Esophagus muscularis mucosa (tissue), 4 donors: ENCODE results near the gene KRT38. TPM values are rescaled to one million over a fixed set of nuclear protein-coding genes. Genes with fewer than 3 reads are reported as not detected.
"Not testable (repeated sequence)": the region's sequence is repeated elsewhere in the genome, so short reads cannot be mapped to it uniquely, and the experiment has no call there.

ENCODE experiments used
- DNase-seq: peaks from one replicate; pipeline ENCODE4 v3.0.0-alpha.2; 2017; ENCODE audit errors: extremely low spot score
- H3K27ac ChIP-seq, 4 donors: fragments of 200-600 bp; sonication (generic); replicated peaks in 1 of 4; 1 replicate in 3 of 4; 2 replicates in 1 of 4; pipeline ENCODE4 v1.5.1; 2016 to 2019; ENCODE audit warnings: mild to moderate bottlenecking in 1 of 4
- H3K27me3 ChIP-seq, 4 donors: fragments of 200-600 bp; sonication (generic); one replicate each; pipeline versions ENCODE4 v1.5.1 to v1.6.0; 2016 to 2019
- H3K36me3 ChIP-seq, 4 donors: fragments of 200-600 bp; sonication (generic); one replicate each; pipeline ENCODE4 v1.5.1; 2016 to 2019
- H3K4me1 ChIP-seq, 4 donors: fragments of 200-600 bp; sonication (generic); one replicate each; pipeline ENCODE4 v1.5.1; 2016 to 2019
- H3K4me3 ChIP-seq, 4 donors: fragments of 200-600 bp; sonication (generic); 1 replicate in 2 of 4; 2 replicates in 2 of 4; pipeline ENCODE4 v1.5.1; 2016 to 2019; ENCODE audit warnings: mild to moderate bottlenecking in 4 of 4, moderate library complexity in 1 of 4
- H3K9me3 ChIP-seq, 4 donors: fragments of 200-600 bp; sonication (generic); 1 replicate in 3 of 4; 2 replicates in 1 of 4; pipeline ENCODE4 v1.5.1; 2016 to 2019
- EP300 ChIP-seq: sonication (generic); formaldehyde crosslinking; IDR thresholded peaks from one replicate; pipeline ENCODE4 v1.6.1; 2017; ENCODE audit warnings: antibody characterized with exemption
- POLR2A ChIP-seq: fragments of 450-650 bp; IDR thresholded peaks from one replicate; pipeline ENCODE4 v1.6.1; 2017; ENCODE audit warnings: antibody characterized with exemption, moderate library complexity, mild to moderate bottlenecking, low read depth
- POLR2AphosphoS5 ChIP-seq, 2 donors: sonication (generic); formaldehyde crosslinking; IDR thresholded peaks; one replicate each; pipeline ENCODE4 v1.6.1; 2017; ENCODE audit warnings: antibody characterized with exemption in 2 of 2
- WGBS: methylation state at CpG from one replicate; pipeline ENCODE4 v1.1.5; 2018; 5-methylcytosine and 5-hydroxymethylcytosine counted together
- intact Hi-C: fragments of 100-400 bp; cut with DNase I; formaldehyde crosslinking; loops from one replicate; pipeline ENCODE4 v1.15.1; 2023
- total RNA-seq, 4 donors: library from RNA; depleted of rRNA; stranded (reverse); fragments of >200 nt; gene quantifications; one replicate each; pipeline versions ENCODE4 v1.1.0 to v1.2.1, GENCODE V29; 2016
- TF ChIP-seq, protein P1 (sequence below), 3 experiments: fragments of 200-600 bp in 2 of 3; fragments of 450-650 bp in 1 of 3; sonication (generic) in 2 of 3; IDR thresholded peaks; one replicate each; pipeline ENCODE4 v1.5.1; 2017 to 2019; ENCODE audit warnings: antibody characterized with exemption in 3 of 3, mild to moderate bottlenecking in 2 of 3, moderate library complexity in 1 of 3

KRT38 gene
- total RNA-seq, 4 donors from 2014 or later = not detected

DNA sequence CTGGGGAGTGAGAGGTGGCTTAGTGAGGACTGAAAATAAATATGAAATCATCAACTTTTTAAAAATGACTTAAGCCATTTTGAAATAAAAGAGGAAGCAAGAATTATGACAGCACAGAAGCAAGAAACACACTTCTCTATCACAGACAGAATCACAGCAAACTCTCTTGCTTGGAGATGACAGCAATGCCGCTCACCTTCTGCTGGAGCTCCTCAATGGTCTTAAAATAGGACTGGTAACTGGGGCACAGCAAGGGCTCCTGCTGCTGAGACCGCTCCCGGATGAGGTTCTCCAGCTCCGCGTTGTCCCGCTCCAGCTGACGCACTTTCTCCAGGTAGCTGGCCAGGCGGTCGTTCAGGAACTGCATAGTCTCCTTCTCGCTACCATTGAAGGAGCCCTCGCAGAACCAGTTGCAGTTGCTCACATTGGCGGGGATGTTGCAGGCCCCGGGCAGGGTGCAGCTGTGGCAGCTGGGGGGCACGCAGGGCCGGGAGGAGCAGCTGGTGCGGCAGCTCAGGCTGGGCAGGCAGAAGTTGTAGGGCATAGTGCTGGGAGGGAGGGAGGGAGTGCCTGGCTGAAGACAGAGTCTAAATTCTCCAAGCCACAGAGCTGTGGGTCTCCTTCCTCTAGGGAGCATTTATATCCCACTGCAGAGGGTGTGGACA lies 43.7 kb downstream of the KRT38 start, which contains the start of gene KRT31:
KRT31 (minus strand) TSS at position 613 of the 665 bp plus-strand sequence; CDS start at position 544, 69 bp downstream.
- WGBS = 90% methylated on average over 1 of the region's 16 CpGs
- Histone ChIP-seq H3K36me3 (no peaks in the 10 kb centered on the region), H3K27me3 (no peaks in the 10 kb centered on the region), H3K27ac (no peak within 1 kb of the TSS), H3K9me3 (no peaks in the 10 kb centered on the region), H3K4me1 (peaks cover 0 to 8% (median 6%) of the 10 kb centered on the region in 4 donors), H3K4me3 (no peak within 1 kb of the TSS)
- no peak for DNase-seq
- intact Hi-C loops = no loop called here
- TF ChIP-seq, protein P1, sequence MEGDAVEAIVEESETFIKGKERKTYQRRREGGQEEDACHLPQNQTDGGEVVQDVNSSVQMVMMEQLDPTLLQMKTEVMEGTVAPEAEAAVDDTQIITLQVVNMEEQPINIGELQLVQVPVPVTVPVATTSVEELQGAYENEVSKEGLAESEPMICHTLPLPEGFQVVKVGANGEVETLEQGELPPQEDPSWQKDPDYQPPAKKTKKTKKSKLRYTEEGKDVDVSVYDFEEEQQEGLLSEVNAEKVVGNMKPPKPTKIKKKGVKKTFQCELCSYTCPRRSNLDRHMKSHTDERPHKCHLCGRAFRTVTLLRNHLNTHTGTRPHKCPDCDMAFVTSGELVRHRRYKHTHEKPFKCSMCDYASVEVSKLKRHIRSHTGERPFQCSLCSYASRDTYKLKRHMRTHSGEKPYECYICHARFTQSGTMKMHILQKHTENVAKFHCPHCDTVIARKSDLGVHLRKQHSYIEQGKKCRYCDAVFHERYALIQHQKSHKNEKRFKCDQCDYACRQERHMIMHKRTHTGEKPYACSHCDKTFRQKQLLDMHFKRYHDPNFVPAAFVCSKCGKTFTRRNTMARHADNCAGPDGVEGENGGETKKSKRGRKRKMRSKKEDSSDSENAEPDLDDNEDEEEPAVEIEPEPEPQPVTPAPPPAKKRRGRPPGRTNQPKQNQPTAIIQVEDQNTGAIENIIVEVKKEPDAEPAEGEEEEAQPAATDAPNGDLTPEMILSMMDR (IDR thresholded peaks at IDR 0.05) = no peak
- TF ChIP-seq POLR2AphosphoS5 (IDR thresholded peaks at IDR 0.05) = no peak
- TF ChIP-seq EP300 = no peak
- TF ChIP-seq POLR2A = no peak

DNA sequence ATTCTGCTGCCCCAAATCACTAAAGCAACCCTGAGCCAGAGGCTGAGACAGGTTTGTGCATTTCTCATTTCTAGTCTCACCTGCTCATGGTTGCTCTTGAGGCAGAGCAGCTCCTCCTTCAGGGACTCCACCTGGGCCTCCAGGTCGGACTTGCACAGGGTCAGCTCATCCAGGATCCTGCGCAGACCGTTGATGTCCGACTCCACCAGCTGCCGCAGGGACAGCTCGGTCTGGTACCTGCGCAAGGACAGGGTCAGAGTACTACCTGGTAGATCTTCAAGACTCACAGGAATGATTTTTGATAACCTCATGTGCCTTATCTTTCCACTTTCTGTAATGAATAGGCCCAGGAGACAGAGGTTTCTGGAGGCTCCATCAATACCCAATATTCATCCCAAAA lies 44.4 kb downstream of the KRT38 start:
- WGBS = 93% methylated on average over 3 of the region's 7 CpGs
- H3K36me3 ChIP-seq = no peaks in the 10 kb centered on the region
- intact Hi-C loops = no loop called here
- H3K4me3 ChIP-seq = no peak overlapping the region
- H3K27ac ChIP-seq = no peak overlapping the region
- peaks cover 0 to under 1% (median 0%) of the 10 kb centered on the region in 4 donors for H3K4me1 ChIP-seq
- TF ChIP-seq POLR2AphosphoS5 (IDR thresholded peaks at IDR 0.05) (no peak), EP300 (no peak), POLR2A (no peak)
- TF ChIP-seq, protein P1 (IDR thresholded peaks at IDR 0.05) = no peak
- no peaks in the 10 kb centered on the region for H3K9me3 ChIP-seq
- H3K27me3 ChIP-seq = no peaks in the 10 kb centered on the region
- no peak for DNase-seq

DNA sequence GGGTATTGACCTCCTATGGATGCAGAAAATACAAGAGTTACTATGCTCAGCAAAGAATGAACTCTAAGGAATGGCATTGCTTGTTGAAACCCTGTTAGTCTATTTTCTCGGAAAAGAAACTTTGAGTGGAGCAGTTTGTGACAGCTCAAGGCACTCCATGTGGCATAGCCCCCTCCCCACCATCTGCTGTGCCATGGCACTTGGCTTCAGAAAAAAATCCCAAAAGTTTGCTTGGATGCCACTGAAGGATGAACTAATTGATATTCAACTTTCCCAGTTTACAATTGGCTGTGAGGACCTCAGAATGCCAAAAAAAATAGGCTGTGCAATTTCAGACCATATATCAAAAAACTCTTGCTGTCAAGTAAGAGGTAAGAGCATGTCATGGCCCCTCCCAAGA lies 45.2 kb downstream of the KRT38 start:
- no peaks in the 10 kb centered on the region for H3K27me3 ChIP-seq
- no peak overlapping the region for H3K4me3 ChIP-seq
- no peaks in the 10 kb centered on the region for H3K9me3 ChIP-seq
- H3K36me3 ChIP-seq = no peaks in the 10 kb centered on the region
- intact Hi-C loops = no loop called here
- WGBS = 100% methylated on average over 1 of the region's 1 CpG
- DNase-seq = no peak
- H3K4me1 ChIP-seq = no peaks in the 10 kb centered on the region
- no peak overlapping the region for H3K27ac ChIP-seq
- TF ChIP-seq EP300 (no peak), POLR2A (no peak), POLR2AphosphoS5 (IDR thresholded peaks at IDR 0.05) (no peak)
- TF ChIP-seq, protein P1 (IDR thresholded peaks at IDR 0.05) = no peak

DNA sequence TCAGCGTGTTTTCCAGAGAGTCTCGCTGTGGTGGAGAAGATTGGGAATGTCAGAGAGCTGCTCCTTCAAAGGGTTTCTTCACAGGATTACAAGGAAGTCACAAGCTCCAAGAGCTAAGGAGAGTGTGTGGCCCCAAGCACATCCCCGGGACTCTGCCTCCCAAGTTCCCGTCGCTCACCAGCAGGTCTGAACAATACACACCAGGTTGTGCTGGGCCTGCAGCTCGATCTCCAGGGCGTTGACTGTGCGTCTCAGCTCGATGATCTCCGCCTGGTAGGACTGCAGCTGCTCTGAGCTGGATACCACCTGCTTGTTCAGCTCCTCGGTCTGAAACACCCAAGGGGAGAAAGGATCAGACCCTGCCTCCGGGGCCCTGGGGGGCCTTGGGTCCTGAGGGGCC lies 45.7 kb downstream of the KRT38 start:
- intact Hi-C loops, DNase-seq, H3K27me3 ChIP-seq: not testable (repeated sequence)

DNA sequence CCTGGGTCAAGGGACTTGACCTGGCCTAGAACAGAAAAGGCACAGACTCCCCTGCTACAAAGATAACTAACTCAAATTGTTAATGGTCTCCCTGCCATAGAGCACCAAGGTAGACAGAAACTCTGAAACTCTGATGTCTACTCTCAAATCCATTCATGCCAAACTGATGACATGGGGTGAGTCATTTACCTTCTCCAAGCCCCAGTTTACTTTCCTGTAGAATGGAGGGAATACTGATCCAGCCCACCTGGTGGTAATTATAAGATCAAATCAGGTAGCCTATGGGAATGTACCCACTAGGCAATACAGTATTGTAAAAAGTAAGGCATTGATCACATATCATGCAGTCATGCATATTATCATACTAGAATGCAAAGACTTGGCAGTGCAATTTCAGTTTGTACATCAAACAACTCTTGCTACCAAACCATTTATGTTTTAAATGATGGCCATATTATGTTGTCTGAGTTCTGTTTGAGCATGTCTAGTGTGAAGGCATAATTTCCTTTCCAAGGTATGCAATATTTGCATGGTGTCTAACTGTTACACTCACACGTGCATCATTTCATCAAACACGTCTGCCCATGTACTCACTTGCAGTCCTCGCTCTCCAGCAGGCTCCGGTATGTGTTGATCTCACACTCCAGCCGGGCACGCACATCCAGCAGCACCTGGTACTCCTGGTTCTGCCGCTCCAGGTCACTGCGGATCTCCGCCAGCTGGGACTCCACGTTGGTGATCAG lies 46.4 kb downstream of the KRT38 start:
- H3K27me3 ChIP-seq = no peaks in the 10 kb centered on the region
- DNase-seq = no peak
- H3K27ac ChIP-seq = no peak overlapping the region
- no peak for TF ChIP-seq POLR2AphosphoS5 (IDR thresholded peaks at IDR 0.05)
- no peak for TF ChIP-seq EP300
- TF ChIP-seq, protein P1 (IDR thresholded peaks at IDR 0.05) = no peak
- TF ChIP-seq POLR2A = no peak
- H3K9me3 ChIP-seq = no peaks in the 10 kb centered on the region
- intact Hi-C loops = no loop called here
- no peak overlapping the region for H3K4me3 ChIP-seq
- 86% methylated on average over 9 of the region's 10 CpGs for WGBS
- no peaks in the 10 kb centered on the region for H3K36me3 ChIP-seq
- H3K4me1 ChIP-seq = no peaks in the 10 kb centered on the region

More for the DNA sequence above, 45.7 kb downstream of the KRT38 start:
- not testable (repeated sequence) for H3K36me3 ChIP-seq, H3K4me1 ChIP-seq, H3K4me3 ChIP-seq, H3K9me3 ChIP-seq, H3K27ac ChIP-seq
- WGBS = 94% methylated on average over 8 of the region's 12 CpGs
